Hematopoietic multipotent progenitor cell treated with erythropoietin and hydrocortisone succinate and interleukin-3 and kit ligand, for 8 days (in vitro differentiated cells): ENCODE results near the gene SND1.
"Not testable (repeated sequence)": the region's sequence is repeated elsewhere in the genome, so short reads cannot be mapped to it uniquely, and the experiment has no call there.

Source experiments
- DNase-seq: peaks from one replicate; pipeline ENCODE4 v3.0.0-alpha.2; 2015

The SND1 gene

GRCh38 chr7:128108641-128109423, 456.8 kb downstream of the SND1 start:
- no peak for DNase-seq

GRCh38 chr7:128109424-128109969, 457.5 kb downstream of the SND1 start:
- DNase-seq, result not testable (repeated sequence)

- no peak for DNase-seq
Observed at GRCh38 chr7:128110641-128111364, 458.8 kb downstream of the SND1 start.

DNA sequence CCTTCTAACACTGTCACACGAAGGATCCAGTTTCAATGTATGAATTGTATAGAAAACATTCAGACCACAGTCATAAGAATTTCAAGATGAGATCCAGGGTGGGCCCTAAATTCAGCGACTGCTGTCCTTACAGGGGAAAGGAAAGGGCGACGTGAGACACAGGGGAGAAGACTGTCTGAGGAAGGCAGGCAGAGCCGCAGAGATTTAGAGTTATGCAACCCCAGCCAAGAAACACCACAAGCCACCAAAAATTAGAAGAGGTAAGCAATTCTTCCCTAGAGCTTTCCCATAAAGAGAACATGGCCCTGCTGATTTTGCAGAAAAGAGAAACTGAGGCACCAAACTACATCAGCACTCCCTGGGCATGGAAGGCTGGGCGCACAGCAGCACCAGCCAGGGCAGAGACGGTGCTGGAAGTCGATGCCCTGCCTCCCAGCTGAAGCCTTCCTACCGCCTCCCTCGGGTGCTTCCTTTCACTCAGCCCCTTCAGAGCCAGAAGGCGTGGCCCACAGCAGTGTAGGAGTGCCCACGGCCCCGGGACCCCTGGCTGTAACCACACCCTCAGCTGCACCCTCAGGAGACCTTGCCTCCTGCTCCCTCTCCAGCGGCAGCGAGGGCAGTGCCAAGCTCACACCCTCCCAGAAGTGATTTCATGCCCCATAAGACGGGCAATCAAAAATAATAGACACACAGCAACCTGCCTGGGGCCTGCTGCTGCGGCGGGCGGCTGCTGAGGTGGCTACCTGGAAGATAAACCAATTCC, 460.2 kb downstream of the SND1 start:
- no peak for DNase-seq

DNA sequence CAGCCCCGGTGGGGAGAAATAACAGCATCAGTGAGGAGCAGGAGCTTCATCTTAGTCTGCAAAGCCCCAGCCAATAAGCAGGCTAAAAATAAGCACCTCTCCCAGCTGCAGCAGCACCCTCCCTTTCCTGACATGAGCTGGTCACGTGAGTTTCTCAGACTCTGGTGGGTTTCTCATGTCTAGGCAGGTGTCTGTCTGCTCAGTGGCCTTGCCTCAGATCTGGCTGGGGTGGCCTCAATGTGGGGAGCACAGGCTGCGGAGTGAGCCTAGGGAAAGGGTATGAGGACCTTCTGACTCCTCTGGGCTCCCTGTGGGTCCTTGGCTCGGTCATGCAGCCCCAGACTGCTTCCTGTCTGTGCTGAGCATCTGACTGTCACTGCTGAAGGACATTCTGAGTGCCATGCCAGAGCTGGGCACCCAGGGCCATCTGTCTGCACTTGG, 460.8 kb downstream of the SND1 start:
- DNase-seq, result no peak

GRCh38 chr7:128113839-128114238, 461.8 kb downstream of the SND1 start:
- no peak for DNase-seq

- no peak for DNase-seq
Observed at GRCh38 chr7:128114806-128115205, 462.8 kb downstream of the SND1 start.

- DNase-seq, result no peak
Observed at GRCh38 chr7:128115336-128115820, 463.4 kb downstream of the SND1 start.

DNA sequence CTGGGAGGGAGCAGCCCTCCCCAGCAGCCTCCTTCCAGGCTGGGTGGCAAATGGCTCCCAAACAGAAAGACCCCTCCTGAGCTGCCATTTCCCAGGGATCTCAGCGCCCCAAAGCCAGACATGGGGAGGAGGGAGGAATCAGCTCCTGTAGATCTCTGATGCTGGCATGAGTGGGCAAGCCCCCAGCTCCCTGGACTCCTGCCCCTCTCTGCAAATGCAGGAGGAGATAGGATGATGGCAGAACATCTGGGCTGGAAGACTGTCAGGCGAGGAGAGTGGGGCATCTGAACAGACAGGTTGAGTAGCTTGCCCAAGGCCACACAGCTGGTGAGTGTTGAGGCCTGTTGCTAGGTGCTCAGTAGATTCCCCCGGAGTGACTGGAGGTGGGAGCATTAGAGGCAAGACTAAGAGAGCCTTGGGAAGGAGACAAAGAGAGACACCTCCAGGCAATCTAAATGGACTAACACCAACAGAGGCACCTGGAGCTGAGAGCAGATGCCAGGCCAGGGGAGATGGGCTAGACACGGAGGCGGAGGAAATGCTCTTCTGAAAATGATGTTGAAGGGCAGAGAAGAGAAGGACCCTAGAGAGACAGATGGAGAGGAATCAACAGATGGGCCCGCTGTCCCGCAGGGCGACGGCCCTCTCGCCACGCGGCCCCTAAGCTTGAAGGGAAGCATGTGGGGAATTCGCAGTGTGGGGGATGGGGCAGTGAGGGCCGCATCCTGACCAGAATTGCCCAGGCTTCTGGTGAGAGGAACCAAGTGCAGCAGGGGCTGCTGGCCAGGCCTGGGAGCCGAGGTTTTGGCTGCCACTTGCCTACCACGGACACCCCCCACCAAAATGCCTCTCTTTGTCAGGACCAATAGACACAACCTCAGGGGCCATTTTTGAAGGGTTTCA, 464.1 kb downstream of the SND1 start:
- DNase-seq, result no peak

DNA sequence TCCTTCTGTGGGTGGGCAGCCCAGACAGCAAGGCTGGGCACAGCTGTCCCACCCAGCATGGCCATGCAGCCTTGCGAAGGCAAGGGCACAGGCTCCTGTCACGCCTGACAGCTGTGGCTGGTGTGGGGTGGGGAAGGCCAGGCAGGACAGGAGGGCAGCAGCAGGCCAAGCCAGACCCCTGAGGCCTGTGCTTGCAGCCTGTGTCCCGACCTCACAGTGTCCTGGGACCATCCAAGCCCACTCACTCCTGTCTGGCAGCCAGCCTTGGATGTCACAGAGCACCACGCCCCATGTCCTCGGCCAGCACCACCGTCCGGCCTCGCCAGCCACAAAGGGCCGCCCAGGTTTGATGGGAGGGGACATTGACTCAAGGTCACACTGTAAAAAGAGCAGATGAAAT, 464.7 kb downstream of the SND1 start:
- no peak for DNase-seq

GRCh38 chr7:128117691-128118090, 465.7 kb downstream of the SND1 start:
- no peak for DNase-seq

- DNase-seq, result no peak
Observed at GRCh38 chr7:128119036-128119435, 467.0 kb downstream of the SND1 start.

- DNase-seq, result no peak
Observed at GRCh38 chr7:128120116-128120515, 468.1 kb downstream of the SND1 start.

GRCh38 chr7:128120976-128121490, 469.0 kb downstream of the SND1 start:
- no peak for DNase-seq

GRCh38 chr7:128121711-128122530, 469.9 kb downstream of the SND1 start:
- DNase-seq, result no peak

- no peak for DNase-seq
Observed at GRCh38 chr7:128122576-128123290, 470.7 kb downstream of the SND1 start.

DNA sequence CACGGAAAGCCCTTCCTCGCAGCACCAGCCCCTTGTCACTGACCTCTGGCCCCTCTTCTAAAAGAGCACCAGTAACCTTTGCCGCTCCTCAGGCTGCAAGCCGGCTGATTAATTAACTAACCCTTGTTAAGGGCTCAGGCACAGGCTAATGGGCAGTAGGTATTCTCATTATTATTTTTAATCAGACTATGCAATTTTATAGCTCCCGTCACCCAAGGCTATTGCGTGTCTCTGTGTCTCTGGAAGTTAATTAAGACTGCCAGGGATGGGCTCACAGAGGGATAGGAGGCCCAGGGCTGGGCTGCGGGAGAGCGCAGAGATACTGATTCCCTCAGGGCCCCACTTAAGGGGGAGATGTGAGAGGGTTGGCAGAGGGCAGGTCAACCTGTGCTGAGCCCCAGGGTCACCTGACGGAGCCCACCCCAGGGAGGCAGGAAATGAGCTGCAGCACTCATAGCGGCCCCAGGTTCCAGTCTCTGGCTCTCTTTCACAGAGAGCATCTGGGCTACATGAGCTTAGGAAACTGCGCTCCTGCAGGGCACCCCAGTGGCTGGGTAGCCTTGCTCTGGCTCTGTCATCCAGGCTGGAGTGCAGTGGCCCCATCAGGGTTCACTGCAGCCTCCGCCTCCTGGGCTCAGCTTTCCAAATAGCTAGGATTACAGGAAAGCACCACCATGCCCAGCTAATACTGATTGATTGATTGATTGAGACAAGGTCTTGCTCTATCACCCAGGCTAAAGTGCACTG, 471.5 kb downstream of the SND1 start:
- DNase-seq, result no peak

- no peak for DNase-seq
Observed at GRCh38 chr7:128124786-128125185, 472.8 kb downstream of the SND1 start.

DNA sequence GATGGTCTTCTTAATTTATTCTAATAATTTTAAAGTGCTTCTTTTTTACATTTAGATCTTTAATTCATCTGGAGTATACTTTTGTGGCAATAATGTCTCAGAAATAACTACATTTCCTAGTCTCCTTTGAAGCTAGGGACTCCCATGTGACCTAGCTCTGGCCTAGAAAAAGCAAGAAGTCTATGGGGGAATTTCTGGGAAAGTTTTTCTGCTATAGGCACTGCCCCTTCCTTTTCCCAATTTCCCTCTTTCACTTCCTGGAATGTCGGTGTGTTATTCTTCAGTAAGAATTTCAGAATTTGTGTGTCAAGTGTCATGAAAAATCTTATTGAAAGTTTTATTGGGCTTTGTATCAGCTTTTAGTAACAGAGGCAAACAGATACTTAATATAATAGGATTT, 473.8 kb downstream of the SND1 start:
- DNase-seq, result no peak
